Left lung (tissue), 10 donors: Measurements from ENCODE around the gene SNRPB2. TPM values are rescaled to one million over a fixed set of nuclear protein-coding genes. Genes with fewer than 3 reads are reported as not detected.

ENCODE experiments used
- ATAC-seq: fragments of 200-7000 bp; cut with Tn5 transposase; one replicate; pipeline ENCODE4 v1.9.1; 2020; ENCODE audit warnings: moderate library complexity
- DNase-seq, 4 donors: peaks; one replicate each; pipeline ENCODE4 v3.0.0-alpha.2; 2013 to 2020
- H3K27ac ChIP-seq, 2 donors: fragments of 200-600 bp; sonication (generic) in 1 of 2; one replicate each; pipeline versions ENCODE4 v1.5.0 to v1.8.0; 2020 to 2021
- H3K27me3 ChIP-seq, 2 donors: fragments of 200-600 bp; sonication (generic) in 1 of 2; one replicate each; pipeline versions ENCODE4 v1.5.0 to v1.8.0; 2020 to 2021
- H3K36me3 ChIP-seq, 2 donors: fragments of 200-600 bp; sonication (generic) in 1 of 2; one replicate each; pipeline versions ENCODE4 v1.5.0 to v1.8.0; 2020 to 2021
- H3K4me1 ChIP-seq, 2 donors: fragments of 200-600 bp; one replicate each; pipeline ENCODE4 v1.8.0; 2021
- H3K4me3 ChIP-seq, 2 donors: fragments of 200-600 bp; sonication (generic) in 1 of 2; one replicate each; pipeline versions ENCODE4 v1.5.0 to v1.8.0; 2020 to 2021; ENCODE audit warnings: mild to moderate bottlenecking in 1 of 2
- H3K9me3 ChIP-seq, 2 donors: fragments of 200-600 bp; sonication (generic) in 1 of 2; one replicate each; pipeline versions ENCODE4 v1.5.0 to v1.8.0; 2020 to 2021
- intact Hi-C, 2 donors: fragments of 100-400 bp; cut with DNase I; formaldehyde crosslinking; loops; one replicate each; pipeline versions ENCODE4 v1.11.2 to v1.14.2; 2022
- polyA plus RNA-seq, 6 donors: library from polyadenylated mRNA; unstranded; fragments of 120-200 nt; gene quantifications; one replicate each; pipeline ENCODE4 v1.2.1, GENCODE V29; 2013; ENCODE audit not compliant: insufficient read length in 6 of 6
- total RNA-seq, 2 donors: library from RNA; stranded (reverse); fragmentation: NEBNext Ultra II Directional; extraction: Animal tissue kit (Norgen Biotek cat#: 25700); gene quantifications; one replicate each; pipeline ENCODE4 v1.2.1, GENCODE V29; 2021
- TF ChIP-seq, protein P1 (sequence below), 2 donors: fragments of 200-600 bp; sonication (generic) in 1 of 2; IDR thresholded peaks; one replicate each; pipeline versions ENCODE4 v1.5.0 to v1.8.0; 2021; ENCODE audit warnings: antibody characterized with exemption in 2 of 2
- donor health status: DM: no; HTN: yes; CAD: no.
- donor health status: DM: no; HTN: no; CAD: no.

Gene SNRPB2
- total and polyA plus RNA-seq, 8 donors = 36.7 to 93.3 (median 90.9) TPM

DNA sequence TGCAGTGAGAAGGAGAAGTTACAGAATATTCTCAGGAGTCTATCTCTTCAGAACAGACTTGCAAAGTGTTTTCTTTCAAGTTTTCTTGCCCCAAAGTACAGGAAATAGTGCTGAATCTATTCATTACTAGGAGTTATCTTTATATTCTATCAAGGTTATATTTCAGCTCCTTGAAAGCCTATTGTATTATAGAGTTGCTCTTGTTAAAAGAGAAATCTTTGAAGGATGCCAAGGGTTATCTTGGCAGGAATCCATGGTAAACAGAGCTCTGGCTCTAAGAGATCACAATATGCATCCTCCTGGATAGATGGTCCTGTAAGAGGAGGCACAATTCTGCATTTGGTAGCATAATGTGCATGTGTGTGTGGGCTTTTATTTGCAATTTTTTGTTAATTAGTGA lies 21.2 kb upstream of the SNRPB2 start:
- no peaks in the 10 kb centered on the region for H3K9me3 ChIP-seq
- intact Hi-C loops = no loop called here
- no peak overlapping the region for H3K4me3 ChIP-seq
- no peak for ATAC-seq
- TF ChIP-seq, protein P1, sequence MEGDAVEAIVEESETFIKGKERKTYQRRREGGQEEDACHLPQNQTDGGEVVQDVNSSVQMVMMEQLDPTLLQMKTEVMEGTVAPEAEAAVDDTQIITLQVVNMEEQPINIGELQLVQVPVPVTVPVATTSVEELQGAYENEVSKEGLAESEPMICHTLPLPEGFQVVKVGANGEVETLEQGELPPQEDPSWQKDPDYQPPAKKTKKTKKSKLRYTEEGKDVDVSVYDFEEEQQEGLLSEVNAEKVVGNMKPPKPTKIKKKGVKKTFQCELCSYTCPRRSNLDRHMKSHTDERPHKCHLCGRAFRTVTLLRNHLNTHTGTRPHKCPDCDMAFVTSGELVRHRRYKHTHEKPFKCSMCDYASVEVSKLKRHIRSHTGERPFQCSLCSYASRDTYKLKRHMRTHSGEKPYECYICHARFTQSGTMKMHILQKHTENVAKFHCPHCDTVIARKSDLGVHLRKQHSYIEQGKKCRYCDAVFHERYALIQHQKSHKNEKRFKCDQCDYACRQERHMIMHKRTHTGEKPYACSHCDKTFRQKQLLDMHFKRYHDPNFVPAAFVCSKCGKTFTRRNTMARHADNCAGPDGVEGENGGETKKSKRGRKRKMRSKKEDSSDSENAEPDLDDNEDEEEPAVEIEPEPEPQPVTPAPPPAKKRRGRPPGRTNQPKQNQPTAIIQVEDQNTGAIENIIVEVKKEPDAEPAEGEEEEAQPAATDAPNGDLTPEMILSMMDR (IDR thresholded peaks at IDR 0.05) = no peak
- H3K27ac ChIP-seq = no peak overlapping the region
- no peak for DNase-seq
- no peaks in the 10 kb centered on the region for H3K4me1 ChIP-seq
- H3K36me3 ChIP-seq = no peaks in the 10 kb centered on the region
- no peaks in the 10 kb centered on the region for H3K27me3 ChIP-seq

DNA sequence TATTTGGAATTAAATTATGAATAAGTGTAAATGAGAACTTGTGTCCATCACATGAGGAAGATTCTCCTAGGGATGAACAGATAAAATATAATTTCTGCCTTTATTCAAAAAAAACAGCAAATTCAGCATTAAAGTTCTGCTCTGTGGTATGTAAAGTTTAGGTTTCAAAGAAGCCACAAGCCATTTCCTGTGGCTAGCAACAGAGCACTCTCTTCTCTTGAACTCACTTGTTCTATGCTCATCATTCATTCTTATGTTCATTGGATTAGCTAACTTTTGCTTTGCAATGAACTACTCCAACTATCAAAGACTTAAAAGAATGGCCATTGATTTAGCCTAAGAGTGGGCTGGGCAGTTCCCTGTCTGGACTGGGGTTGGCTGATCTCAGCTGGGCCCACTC lies 20.8 kb upstream of the SNRPB2 start:
- H3K36me3 ChIP-seq = no peaks in the 10 kb centered on the region
- H3K4me1 ChIP-seq = no peaks in the 10 kb centered on the region
- no peak overlapping the region for H3K27ac ChIP-seq
- no peak for ATAC-seq
- TF ChIP-seq, protein P1 (IDR thresholded peaks at IDR 0.05) = no peak
- no peak overlapping the region for H3K4me3 ChIP-seq
- H3K9me3 ChIP-seq = no peaks in the 10 kb centered on the region
- intact Hi-C loops = no loop called here
- H3K27me3 ChIP-seq = no peaks in the 10 kb centered on the region
- no peak for DNase-seq

DNA sequence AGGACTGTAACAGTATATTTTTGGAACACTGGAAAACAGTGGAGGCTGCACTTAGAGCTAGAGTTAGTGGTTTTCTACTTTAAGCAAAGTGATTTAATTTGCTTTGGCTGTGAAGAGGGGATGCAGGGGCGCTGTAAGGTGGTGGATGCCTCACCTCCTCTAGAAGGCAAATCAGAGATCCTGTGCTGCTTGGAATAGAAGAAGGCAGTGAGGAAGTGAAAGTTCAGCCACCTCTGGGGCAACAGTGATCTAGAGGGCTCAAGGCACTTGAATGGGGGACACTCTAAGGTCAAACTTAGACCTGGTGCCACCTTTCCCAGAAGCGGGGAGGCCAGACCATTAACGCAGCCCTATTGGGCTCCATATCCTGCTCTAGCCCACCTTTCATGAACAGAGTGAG lies 19.0 kb upstream of the SNRPB2 start:
- TF ChIP-seq, protein P1 (IDR thresholded peaks at IDR 0.05) = no peak
- Histone ChIP-seq H3K4me1 (no peaks in the 10 kb centered on the region), H3K27ac (no peak overlapping the region), H3K4me3 (no peak overlapping the region), H3K27me3 (peaks cover 0 to 4% of the 10 kb centered on the region in 2 donors), H3K9me3 (no peaks in the 10 kb centered on the region), H3K36me3 (no peaks in the 10 kb centered on the region)
- intact Hi-C loops = no loop called here
- no peak for DNase-seq
- no peak for ATAC-seq

DNA sequence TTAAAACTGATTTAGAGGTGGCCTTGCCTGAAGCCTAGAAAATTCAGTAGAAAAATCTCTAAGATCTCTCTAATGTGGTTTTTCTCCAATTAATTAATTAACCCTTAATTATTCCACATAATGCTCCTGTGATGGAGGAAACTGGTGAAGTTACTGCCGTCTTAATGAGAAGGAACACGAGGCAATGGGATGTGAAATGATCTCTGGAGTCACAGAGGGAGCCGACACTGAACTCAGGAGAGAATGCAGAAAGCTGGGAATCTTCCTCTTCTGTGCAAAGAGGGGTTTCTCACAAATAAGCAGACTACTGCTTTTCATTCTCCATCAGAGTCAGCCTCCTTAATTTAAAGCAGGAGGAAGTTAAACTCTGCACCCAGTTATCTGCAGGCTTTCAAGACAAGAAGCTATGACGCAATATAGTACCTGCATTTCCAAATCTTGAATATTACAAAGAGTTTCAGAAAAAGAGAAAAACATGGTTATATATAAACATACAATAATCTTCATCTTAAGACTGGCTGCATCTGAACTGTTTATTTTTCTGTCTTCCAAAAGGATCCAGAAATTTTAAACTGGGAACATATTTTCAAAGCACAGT lies 18.1 kb upstream of the SNRPB2 start:
- DNase-seq (no peak), ATAC-seq (no peak)
- H3K4me1 ChIP-seq = no peaks in the 10 kb centered on the region
- H3K9me3 ChIP-seq = no peaks in the 10 kb centered on the region
- intact Hi-C loops = no loop called here
- peaks cover 0 to 10% of the 10 kb centered on the region in 2 donors for H3K27me3 ChIP-seq
- no peak overlapping the region for H3K27ac ChIP-seq
- TF ChIP-seq, protein P1 (IDR thresholded peaks at IDR 0.05) = no peak
- no peaks in the 10 kb centered on the region for H3K36me3 ChIP-seq
- H3K4me3 ChIP-seq = no peak overlapping the region

DNA sequence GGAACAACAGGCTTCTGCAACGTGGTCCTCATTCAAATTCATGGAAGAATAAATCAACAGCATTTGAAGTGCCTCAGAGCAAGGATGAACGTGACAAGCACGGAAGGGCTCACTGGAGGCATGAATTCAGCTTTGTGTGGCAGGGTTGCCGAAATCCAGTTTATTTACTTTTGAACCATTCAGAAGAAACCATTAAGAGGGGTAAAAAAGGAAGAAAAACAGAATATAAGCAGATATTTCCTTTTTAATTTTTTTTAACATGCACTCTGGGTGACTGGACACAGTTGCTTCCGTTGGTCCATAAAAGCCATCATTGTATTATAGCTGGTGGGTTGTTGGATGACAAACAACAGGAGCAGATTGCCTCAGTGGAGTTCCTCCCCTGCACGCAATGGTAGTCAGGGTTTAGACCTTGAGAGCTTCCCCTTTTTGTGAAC lies 17.3 kb upstream of the SNRPB2 start:
- intact Hi-C loops = no loop called here
- Histone ChIP-seq H3K4me3 (no peak overlapping the region), H3K36me3 (no peaks in the 10 kb centered on the region), H3K9me3 (no peaks in the 10 kb centered on the region), H3K27me3 (peaks cover 0 to 10% of the 10 kb centered on the region in 2 donors), H3K4me1 (no peaks in the 10 kb centered on the region), H3K27ac (no peak overlapping the region)
- TF ChIP-seq, protein P1 (IDR thresholded peaks at IDR 0.05) = no peak
- ATAC-seq (no peak), DNase-seq (no peak)
